Psoas muscle (tissue), 8 donors: Measurements from ENCODE around the gene NUP50. TPM values are rescaled to one million over a fixed set of nuclear protein-coding genes. Genes with fewer than 3 reads are reported as not detected.

Source experiments
- ATAC-seq, 4 donors: fragments of 200-7000 bp; cut with Tn5 transposase; one replicate each; pipeline ENCODE4 v1.9.1; 2020; ENCODE audit warnings: moderate library complexity in 3 of 4, mild to moderate bottlenecking in 2 of 4
- DNase-seq, 2 donors: peaks; one replicate each; pipeline ENCODE4 v3.0.0-alpha.2; 2020
- H3K27ac ChIP-seq: fragments of 200-600 bp; one replicate; pipeline ENCODE4 v1.8.0; 2022
- H3K27me3 ChIP-seq, 3 donors: fragments of 200-600 bp in 1 of 3; one replicate each; pipeline versions ENCODE4 v1.6.1 to v1.8.0; 2013 to 2022; ENCODE audit warnings: low read length in 2 of 3, mild to moderate bottlenecking in 2 of 3, moderate library complexity in 1 of 3; ENCODE audit not compliant: insufficient read depth in 3 of 3
- H3K36me3 ChIP-seq, 2 donors: fragments of 200-600 bp in 1 of 2; one replicate each; pipeline versions ENCODE4 v1.6.1 to v1.8.0; 2013 to 2022; ENCODE audit warnings: low read depth in 1 of 2, mild to moderate bottlenecking in 1 of 2, moderate library complexity in 1 of 2; ENCODE audit not compliant: insufficient read depth in 1 of 2
- H3K4me1 ChIP-seq: fragments of 200-600 bp; one replicate; pipeline ENCODE4 v1.8.0; 2022
- H3K4me3 ChIP-seq: fragments of 200-600 bp; one replicate; pipeline ENCODE4 v1.8.0; 2022; ENCODE audit warnings: mild to moderate bottlenecking
- H3K9me3 ChIP-seq: fragments of 200-600 bp; one replicate; pipeline ENCODE4 v1.8.0; 2022
- CTCF ChIP-seq: fragments of 200-600 bp; IDR thresholded peaks from one replicate; pipeline ENCODE4 v1.8.0; 2022; ENCODE audit warnings: antibody characterized with exemption
- WGBS, 3 donors: extraction: QIAGEN DNeasy Blood & Tissue Kit; methylation state at CpG; one replicate each; pipeline versions ENCODE4 v1.1.6 to v1.1.7; 2013; 5-methylcytosine and 5-hydroxymethylcytosine counted together
- intact Hi-C, 2 donors: fragments of 100-400 bp; cut with DNase I; formaldehyde crosslinking; loops; one replicate each; pipeline versions ENCODE4 v1.11.0 to v1.14.2; 2022
- polyA plus RNA-seq, 3 donors: library from polyadenylated mRNA; stranded (reverse); fragments of 200-250 nt; gene quantifications; one replicate each; pipeline ENCODE4 v1.2.3, GENCODE V29; 2013
- total RNA-seq, 4 donors: library from RNA; stranded (reverse); fragmentation: NEBNext Ultra II Directional in 2 of 4; extraction: Animal tissue kit (Norgen Biotek cat#: 25700) in 2 of 4; gene quantifications; one replicate each; pipeline versions ENCODE4 v1.2.1 to v1.2.4, GENCODE V29; 2021 to 2023
- donor health status: healthy with polysubstance abuse.
- donor health status: DM: no; HTN: no; CAD: no; lungs with moderate emphysema.
- donor health status: Bipolar disorder and iron deficiency.
- donor health status: healthy.
- donor health status: DM: yes; HTN: yes; CAD: no.
- donor health status: DM: no; HTN: no; CAD: no.
- donor health status: DM: no; HTN: no; CAD: no.
- donor health status: DM: yes; HTN: yes; CAD: no.

The NUP50 gene
- total and polyA plus RNA-seq, 7 donors, result 6.1 to 26.6 (median 20.3) TPM

- ATAC-seq (no peak), DNase-seq (no peak)
- Histone ChIP-seq H3K9me3 (no peaks in the 10 kb centered on the region), H3K4me3 (no peak overlapping the region), H3K27me3 (no peaks in the 10 kb centered on the region), H3K4me1 (no peaks in the 10 kb centered on the region), H3K27ac (no peak overlapping the region), H3K36me3 (no peaks in the 10 kb centered on the region)
- TF ChIP-seq CTCF, result no peak
- intact Hi-C loops, result no loop called here
- 72 to 76% (median 76%) methylated on average over 9 of the region's 9 CpGs for WGBS, 3 donors
Measured at GRCh38 chr22:45218976-45219375, 55.3 kb downstream of the NUP50 start.

GRCh38 chr22:45221201-45221600 lies 57.5 kb downstream of the NUP50 start:
- no peaks in the 10 kb centered on the region for H3K4me1 ChIP-seq
- WGBS, 3 donors, result 71 to 73% (median 73%) methylated on average over 5 of the region's 5 CpGs
- intact Hi-C loops, result no loop called here

GRCh38 chr22:45223304-45224117 lies 59.8 kb downstream of the NUP50 start:
- ATAC-seq, result no peak
- TF ChIP-seq CTCF, result no peak

More at GRCh38 chr22:45221201-45221600, 57.5 kb downstream of the NUP50 start:
- H3K9me3 ChIP-seq, result no peaks in the 10 kb centered on the region
- H3K27ac ChIP-seq, result no peak overlapping the region
- H3K36me3 ChIP-seq, result no peaks in the 10 kb centered on the region
- TF ChIP-seq CTCF, result no peak
- no peaks in the 10 kb centered on the region for H3K27me3 ChIP-seq
- ATAC-seq (no peak), DNase-seq (no peak)
- H3K4me3 ChIP-seq, result no peak overlapping the region

GRCh38 chr22:45224331-45224730 lies 60.6 kb downstream of the NUP50 start:
- no peaks in the 10 kb centered on the region for H3K9me3 ChIP-seq
- no peak overlapping the region for H3K27ac ChIP-seq
- no peak overlapping the region for H3K4me3 ChIP-seq
- peak in 1 of 2 donors; percentile 23 for DNase-seq
- ATAC-seq, result no peak
- H3K4me1 ChIP-seq, result no peaks in the 10 kb centered on the region
- H3K27me3 ChIP-seq, result no peaks in the 10 kb centered on the region
- no peak for TF ChIP-seq CTCF
- no peaks in the 10 kb centered on the region for H3K36me3 ChIP-seq
- intact Hi-C loops, result no loop called here
- WGBS, 3 donors, result 83 to 84% (median 84%) methylated on average over 11 of the region's 11 CpGs

More at GRCh38 chr22:45223304-45224117, 59.8 kb downstream of the NUP50 start:
- intact Hi-C loops, result no loop called here
- no peaks in the 10 kb centered on the region for H3K36me3 ChIP-seq
- H3K4me3 ChIP-seq, result no peak overlapping the region
- DNase-seq, result peak in 1 of 2 donors; percentile 22
- no peaks in the 10 kb centered on the region for H3K4me1 ChIP-seq
- H3K9me3 ChIP-seq, result no peaks in the 10 kb centered on the region
- 59 to 70% (median 62%) methylated on average over 5 of the region's 5 CpGs for whole genome bisulfite sequencing, 3 donors
- H3K27me3 ChIP-seq, result no peaks in the 10 kb centered on the region
- no peak overlapping the region for H3K27ac ChIP-seq
